ENCODE data around the gene ATF5. TPM values are rescaled to one million over a fixed set of nuclear protein-coding genes. Genes with fewer than 3 reads are reported as not detected.

The ATF5 gene
- total RNA-seq, 2 donors from 2014 or later = 7.4 to 12.0 TPM

DNA sequence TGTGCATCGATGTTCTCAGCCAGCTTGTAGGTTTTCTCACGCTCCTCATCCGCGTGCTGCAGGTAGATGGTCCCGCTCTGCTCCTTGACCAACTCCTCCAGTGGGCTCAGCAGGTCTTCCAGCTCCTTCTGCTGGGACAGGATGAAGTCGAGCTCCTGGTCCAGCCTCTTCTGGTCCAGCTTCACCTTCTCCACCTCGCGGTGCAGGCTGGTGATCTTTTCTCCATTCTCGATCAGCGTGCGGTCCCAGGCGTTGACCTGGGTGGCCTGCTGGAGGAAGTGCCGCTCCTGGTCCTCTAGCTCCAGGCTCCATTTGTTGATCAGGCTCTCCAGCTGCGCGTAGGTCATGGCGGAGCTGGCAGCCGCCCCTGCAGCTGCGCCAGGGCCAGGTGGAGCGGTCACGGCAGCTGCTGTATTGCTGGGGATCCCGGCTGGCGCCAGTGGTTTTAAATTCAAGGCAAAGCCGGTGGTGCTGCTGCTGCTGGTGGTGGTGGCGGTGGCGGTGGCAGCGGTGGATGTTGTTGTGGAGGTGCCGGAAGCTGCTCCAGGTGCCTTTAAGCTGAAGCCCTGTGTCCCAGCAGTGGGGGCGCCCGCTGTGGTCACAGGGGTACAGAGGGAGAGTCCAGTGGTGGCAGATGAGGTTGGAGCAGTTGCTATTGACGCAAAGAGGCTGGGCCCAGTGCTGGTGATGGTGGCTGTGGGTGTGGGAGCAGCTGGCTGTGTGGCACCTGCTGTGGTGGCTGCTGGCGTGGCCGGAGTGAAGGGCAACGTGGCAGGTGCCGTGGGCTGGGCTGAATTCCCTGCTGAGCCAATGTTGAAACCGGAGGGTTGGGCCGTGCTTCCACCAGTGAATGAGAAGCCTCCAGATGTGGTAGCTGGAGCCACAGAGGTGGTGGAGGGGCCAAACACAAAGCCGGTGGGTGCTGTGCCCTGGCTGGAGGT lies 20.3 kb upstream of the ATF5 start:
- no peaks in the 10 kb centered on the region for H3K27me3 ChIP-seq (ENCODE audit: control insufficient read depth, insufficient read depth, low read length, poor library complexity, severe bottlenecking)
- H3K9me3 ChIP-seq (ENCODE audit: control insufficient read depth, low read length) = no peaks in the 10 kb centered on the region
- TF ChIP-seq, protein P1, sequence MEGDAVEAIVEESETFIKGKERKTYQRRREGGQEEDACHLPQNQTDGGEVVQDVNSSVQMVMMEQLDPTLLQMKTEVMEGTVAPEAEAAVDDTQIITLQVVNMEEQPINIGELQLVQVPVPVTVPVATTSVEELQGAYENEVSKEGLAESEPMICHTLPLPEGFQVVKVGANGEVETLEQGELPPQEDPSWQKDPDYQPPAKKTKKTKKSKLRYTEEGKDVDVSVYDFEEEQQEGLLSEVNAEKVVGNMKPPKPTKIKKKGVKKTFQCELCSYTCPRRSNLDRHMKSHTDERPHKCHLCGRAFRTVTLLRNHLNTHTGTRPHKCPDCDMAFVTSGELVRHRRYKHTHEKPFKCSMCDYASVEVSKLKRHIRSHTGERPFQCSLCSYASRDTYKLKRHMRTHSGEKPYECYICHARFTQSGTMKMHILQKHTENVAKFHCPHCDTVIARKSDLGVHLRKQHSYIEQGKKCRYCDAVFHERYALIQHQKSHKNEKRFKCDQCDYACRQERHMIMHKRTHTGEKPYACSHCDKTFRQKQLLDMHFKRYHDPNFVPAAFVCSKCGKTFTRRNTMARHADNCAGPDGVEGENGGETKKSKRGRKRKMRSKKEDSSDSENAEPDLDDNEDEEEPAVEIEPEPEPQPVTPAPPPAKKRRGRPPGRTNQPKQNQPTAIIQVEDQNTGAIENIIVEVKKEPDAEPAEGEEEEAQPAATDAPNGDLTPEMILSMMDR (conservative IDR thresholded peaks at IDR 0.05) = no peak
- no peaks in the 10 kb centered on the region for H3K4me1 ChIP-seq (ENCODE audit: control insufficient read depth, insufficient read depth, low read length)
- 94 to 98% methylated on average over 24 to 37 of the region's 37 CpGs for WGBS, 2 experiments (ENCODE audit: insufficient coverage in 1 of 2, insufficient read length in 1 of 2)
- Mint-ChIP-seq H3K27me3 (ENCODE audit: insufficient read depth) (no peaks in the 10 kb centered on the region), H3K4me1 (no peaks in the 10 kb centered on the region), H3K4me3 (no peak overlapping the region), H3K36me3 (ENCODE audit: low read depth) (peaks cover 70% of the 10 kb centered on the region), H3K9me3 (no peaks in the 10 kb centered on the region), H3K27ac (no peak overlapping the region)
- H3K27ac ChIP-seq (ENCODE audit: low read depth, low read length) = no peak overlapping the region
- no peak overlapping the region for H3K9ac ChIP-seq (ENCODE audit: extremely low read depth, low read length, poor library complexity, severe bottlenecking)
- no peak for DNase-seq
- no peak overlapping the region for H3K4me3 ChIP-seq (ENCODE audit: low read length)
- H3K36me3 ChIP-seq (ENCODE audit: control insufficient read depth, insufficient read depth, low read length) = peaks cover 53% of the 10 kb centered on the region

DNA sequence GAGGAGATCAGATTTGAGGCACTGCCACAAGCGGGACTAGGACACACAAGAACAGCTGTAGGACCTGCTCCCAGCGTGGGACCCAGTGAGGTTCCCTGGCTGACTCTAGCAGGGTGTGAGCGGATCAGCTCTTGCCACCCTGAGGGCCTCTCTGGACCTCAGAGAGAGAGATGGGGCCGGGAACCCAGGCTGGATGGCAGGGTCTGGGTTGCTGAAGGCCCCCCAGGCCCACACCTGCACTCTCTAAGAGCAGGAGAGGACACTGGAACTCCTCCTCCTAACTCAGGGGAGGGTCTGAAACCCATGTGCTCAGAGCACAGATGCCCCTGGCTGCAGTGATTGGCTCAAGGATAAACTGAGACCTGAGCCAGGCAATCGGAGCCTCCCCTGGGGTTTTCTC lies 18.8 kb upstream of the ATF5 start:
- Histone ChIP-seq H3K27ac (ENCODE audit: low read depth, low read length) (no peak overlapping the region), H3K36me3 (ENCODE audit: control insufficient read depth, insufficient read depth, low read length) (peaks cover 64% of the 10 kb centered on the region), H3K9ac (ENCODE audit: extremely low read depth, low read length, poor library complexity, severe bottlenecking) (no peak overlapping the region), H3K4me1 (ENCODE audit: control insufficient read depth, insufficient read depth, low read length) (no peaks in the 10 kb centered on the region), H3K4me3 (ENCODE audit: low read length) (no peak overlapping the region), H3K9me3 (ENCODE audit: control insufficient read depth, low read length) (no peaks in the 10 kb centered on the region), H3K27me3 (ENCODE audit: control insufficient read depth, insufficient read depth, low read length, poor library complexity, severe bottlenecking) (no peaks in the 10 kb centered on the region)
- TF ChIP-seq, protein P1 (conservative IDR thresholded peaks at IDR 0.05) = no peak
- Mint-ChIP-seq H3K4me3 (no peak overlapping the region), H3K27me3 (ENCODE audit: insufficient read depth) (no peaks in the 10 kb centered on the region), H3K4me1 (no peaks in the 10 kb centered on the region), H3K36me3 (ENCODE audit: low read depth) (peaks cover 82% of the 10 kb centered on the region), H3K27ac (no peak overlapping the region), H3K9me3 (no peaks in the 10 kb centered on the region)
- no peak for DNase-seq
- 93 to 100% methylated on average over 2 to 5 of the region's 5 CpGs for WGBS, 2 experiments (ENCODE audit: insufficient coverage in 1 of 2, insufficient read length in 1 of 2)

DNA sequence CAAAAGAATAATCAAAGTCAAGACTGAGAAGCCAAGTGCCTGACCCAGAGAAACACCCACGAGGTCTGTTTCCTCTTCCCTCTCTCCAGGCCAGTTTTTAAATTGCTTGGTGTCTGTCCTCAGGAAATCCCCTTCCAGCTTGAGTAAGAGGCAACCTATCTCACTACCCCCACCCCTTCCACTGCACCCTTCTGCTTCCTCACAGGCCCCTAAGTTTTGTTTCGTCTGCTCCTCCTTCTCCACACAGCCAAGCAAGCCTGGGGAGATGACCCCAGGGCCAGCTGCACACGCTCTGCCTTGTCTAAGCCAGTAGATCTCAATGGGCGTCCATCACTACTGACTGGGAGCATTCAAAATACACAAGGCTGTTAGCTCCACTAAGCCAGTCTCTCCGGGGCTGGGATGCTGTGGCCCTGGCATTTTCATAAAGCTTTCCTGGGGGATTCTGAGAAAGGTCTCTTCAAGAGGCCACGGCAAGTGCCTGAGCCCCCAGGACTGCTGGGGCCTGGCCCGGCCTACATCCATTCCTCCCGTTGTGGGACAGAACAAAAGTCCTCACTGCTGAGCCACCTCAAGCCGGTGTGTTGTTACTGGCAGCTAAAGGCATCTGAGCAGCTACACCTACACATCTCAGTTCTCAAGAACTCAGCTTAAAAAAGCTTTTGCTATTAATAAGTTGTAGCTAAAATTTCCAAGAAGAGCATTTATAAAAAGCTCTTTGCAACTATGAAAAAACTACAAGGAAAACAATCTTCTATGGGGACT lies 17.4 kb upstream of the ATF5 start:
- Histone ChIP-seq H3K27ac (ENCODE audit: low read depth, low read length) (no peak overlapping the region), H3K4me3 (ENCODE audit: low read length) (no peak overlapping the region), H3K27me3 (ENCODE audit: control insufficient read depth, insufficient read depth, low read length, poor library complexity, severe bottlenecking) (no peaks in the 10 kb centered on the region), H3K4me1 (ENCODE audit: control insufficient read depth, insufficient read depth, low read length) (no peaks in the 10 kb centered on the region), H3K9ac (ENCODE audit: extremely low read depth, low read length, poor library complexity, severe bottlenecking) (no peak overlapping the region), H3K9me3 (ENCODE audit: control insufficient read depth, low read length) (no peaks in the 10 kb centered on the region), H3K36me3 (ENCODE audit: control insufficient read depth, insufficient read depth, low read length) (peaks cover 68% of the 10 kb centered on the region)
- Mint-ChIP-seq H3K36me3 (ENCODE audit: low read depth) (peaks cover 83% of the 10 kb centered on the region), H3K27me3 (ENCODE audit: insufficient read depth) (no peaks in the 10 kb centered on the region), H3K9me3 (peaks cover 5% of the 10 kb centered on the region), H3K27ac (no peak overlapping the region), H3K4me1 (no peaks in the 10 kb centered on the region), H3K4me3 (no peak overlapping the region)
- WGBS, 2 experiments (ENCODE audit: insufficient coverage in 1 of 2, insufficient read length in 1 of 2) = 84 to 90% methylated on average over 8 to 9 of the region's 9 CpGs
- DNase-seq = no peak
- TF ChIP-seq, protein P1 (conservative IDR thresholded peaks at IDR 0.05) = no peak

Measured in endodermal cell (in vitro differentiated cells).